CD4-positive, alpha-beta T cell treated with Interferon alpha-2 for 1 hour (primary cell): ENCODE data around the gene MAGI1.
"Not testable (repeated sequence)": the region's sequence is repeated elsewhere in the genome, so short reads cannot be mapped to it uniquely, and the experiment has no call there.

ENCODE experiments used
- DNase-seq, 2 donors: peaks; one replicate each; pipeline ENCODE4 v3.0.0-alpha.2; 2020 to 2022

MAGI1 gene

DNA sequence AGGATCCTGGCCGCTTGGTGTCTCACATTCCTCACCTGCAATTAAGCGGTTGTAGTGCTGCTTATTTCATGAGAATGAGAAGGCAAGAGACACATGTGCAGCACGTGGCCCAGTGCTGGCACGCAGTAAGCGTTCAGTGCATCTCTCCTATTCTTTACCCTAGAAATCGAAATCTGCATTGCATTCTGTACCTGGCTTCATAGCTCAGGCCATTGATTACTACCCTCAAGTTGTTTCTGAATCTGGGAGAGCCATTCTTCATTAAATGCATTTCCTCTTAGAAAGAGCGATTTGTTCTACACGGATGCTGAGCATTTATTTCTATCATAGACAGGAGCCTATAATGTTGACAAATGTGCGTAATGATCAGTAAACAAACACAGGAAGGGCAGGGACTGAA lies 168.9 kb downstream of the MAGI1 start:
- no peak for DNase-seq

DNA sequence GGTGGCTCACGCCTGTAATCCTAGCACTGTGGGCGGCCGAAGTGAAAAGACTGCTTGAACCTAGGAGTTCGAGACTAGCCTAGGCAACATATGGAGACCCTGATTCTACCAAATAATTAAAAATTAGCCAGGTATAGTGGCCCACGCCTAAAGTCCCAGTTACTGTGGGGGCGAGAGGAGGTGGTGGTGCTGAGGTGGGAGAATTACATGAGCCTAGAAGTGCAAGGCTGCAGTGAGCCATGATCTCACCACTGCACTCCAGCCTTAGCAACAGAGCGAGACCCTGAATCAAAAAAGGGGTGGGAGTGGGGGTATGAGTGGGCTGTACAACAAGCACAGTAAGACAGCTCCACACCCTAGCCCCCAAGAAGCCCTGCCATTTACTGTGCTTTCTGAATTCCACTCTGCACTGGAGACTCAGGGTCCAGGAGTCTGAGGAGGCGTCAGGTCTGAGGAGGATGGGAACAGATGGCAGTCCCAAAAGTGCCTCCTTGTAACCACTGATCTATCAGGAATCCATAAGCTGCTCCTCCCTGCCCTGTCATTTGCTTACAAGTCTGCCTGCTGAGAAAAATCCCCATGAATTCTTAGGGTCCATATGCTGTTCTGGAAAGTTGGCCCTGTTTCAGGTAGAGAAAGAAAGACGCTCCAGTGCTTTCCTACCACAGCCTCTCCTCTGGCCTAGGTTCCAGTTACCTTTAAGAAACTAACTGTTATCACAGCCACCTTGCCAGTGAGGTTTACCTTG lies 171.1 kb downstream of the MAGI1 start:
- no peak for DNase-seq

DNA sequence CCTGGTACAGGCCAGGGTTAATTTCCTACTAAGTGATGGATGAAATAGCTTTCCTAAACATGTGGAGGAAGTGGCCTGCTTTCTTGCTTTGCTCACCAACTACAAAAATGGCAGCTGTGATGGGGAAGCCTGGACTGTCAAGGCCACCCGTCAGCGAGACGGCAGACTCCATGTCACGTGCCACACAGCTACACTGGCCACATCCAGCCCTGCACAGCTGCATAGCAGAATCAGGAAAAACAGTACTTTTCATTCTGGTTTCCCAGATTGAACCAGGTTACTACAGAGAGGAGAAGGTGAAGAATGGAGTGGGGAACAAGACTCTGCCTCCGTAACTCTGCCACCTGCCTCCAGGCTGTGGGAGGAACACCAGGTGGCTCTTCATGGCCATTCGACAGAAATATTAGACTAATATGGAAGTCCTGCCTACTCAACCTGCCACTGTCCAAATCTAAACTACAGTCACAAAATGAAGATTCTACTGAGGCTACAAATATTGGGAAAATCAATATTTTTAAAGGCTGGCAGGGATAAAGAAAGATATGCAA lies 174.3 kb downstream of the MAGI1 start:
- no peak for DNase-seq

DNA sequence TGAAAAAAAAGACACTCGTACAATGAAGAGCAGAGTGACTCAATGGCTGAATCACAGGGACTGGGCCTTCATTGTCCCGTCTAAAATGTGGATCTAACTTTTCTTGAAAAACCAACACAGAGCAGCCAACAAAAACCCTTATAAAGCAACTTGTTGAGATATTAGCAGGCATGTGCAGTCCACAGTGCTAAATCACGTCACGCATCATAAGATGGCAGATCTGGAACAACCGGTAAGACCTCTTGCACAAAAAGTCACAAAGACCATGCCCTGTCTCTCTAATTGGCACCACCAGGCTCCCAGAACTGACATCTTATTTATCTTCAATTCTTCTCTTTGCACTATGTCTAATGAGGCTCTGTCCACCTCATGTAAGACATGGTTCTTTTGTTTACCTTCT lies 177.0 kb downstream of the MAGI1 start:
- no peak for DNase-seq

DNA sequence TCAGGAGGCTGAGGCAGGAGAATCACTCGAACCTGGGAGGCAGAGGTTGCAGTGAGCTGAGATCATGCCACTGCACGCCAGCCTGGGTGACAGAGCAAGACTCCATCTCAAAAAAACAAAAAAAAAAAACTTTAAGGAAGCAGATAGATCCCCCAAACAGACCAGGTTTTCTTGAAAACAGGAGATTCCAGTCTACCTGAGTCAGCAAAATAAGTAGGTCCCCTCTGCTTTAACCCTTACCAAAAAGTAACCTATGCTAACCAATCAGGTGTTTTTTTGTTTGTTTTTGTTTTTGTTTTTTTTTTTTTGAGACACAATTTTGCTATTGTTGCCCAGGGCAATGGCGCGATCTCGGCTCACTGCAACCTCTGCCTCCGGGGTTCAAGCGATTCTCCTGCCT lies 179.1 kb downstream of the MAGI1 start:
- DNase-seq, result not testable (repeated sequence)

DNA sequence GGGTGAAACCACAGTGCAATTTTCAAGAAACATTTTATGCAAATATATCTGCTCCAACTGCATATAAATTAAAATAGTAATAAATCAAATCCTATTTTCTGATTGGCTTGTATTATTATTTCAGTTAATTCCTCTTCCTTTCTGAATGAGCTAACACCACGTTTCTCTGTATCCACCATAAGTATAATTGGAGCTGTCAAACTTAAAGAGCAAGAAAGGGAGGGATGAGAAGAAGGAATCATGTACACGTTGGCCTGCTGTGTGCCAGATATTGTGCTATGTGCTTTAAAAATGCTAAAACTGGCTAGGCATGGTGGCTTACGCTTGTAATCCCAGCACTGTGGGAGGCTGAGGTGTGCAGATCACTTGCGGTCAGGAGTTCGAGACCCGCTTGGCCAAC lies 180.0 kb downstream of the MAGI1 start:
- DNase-seq, result no peak

DNA sequence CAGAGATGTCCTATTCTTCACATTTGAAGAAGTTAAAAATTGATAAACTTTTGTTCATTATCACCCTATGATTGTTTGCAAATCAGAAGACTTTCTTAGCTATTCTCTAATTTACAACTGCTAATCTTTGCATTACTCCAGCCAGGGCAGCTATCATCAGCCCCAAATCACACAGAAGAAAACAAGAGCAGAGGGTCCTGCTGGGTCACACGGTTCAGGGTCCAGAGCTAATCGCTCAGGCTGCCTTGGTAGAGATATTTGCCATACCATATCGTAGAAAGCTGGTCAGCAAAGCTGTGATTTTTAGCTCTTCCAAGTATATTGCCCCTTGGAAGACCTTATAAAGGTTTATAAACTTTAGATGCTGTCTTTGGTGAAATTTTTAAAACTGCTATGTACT lies 181.4 kb downstream of the MAGI1 start:
- DNase-seq, result no peak

DNA sequence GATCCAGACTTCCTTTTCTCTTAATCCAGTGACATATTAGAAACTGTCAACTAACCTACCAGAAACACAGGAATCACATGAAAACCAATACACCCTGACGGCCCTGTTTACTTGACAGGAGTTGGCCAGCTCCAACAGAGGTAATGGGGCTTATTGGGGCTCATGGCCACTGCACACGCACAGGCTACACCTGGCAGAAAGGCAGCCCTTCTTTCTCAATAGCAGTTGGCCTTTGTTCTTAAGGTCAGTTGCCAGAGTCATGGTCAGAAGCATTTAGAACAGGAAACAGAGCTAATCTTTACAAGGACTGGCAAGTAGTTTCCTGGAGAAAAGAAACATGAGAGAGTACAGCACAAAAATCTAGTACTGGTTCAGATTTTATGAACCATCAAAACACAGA lies 181.8 kb downstream of the MAGI1 start:
- no peak for DNase-seq

DNA sequence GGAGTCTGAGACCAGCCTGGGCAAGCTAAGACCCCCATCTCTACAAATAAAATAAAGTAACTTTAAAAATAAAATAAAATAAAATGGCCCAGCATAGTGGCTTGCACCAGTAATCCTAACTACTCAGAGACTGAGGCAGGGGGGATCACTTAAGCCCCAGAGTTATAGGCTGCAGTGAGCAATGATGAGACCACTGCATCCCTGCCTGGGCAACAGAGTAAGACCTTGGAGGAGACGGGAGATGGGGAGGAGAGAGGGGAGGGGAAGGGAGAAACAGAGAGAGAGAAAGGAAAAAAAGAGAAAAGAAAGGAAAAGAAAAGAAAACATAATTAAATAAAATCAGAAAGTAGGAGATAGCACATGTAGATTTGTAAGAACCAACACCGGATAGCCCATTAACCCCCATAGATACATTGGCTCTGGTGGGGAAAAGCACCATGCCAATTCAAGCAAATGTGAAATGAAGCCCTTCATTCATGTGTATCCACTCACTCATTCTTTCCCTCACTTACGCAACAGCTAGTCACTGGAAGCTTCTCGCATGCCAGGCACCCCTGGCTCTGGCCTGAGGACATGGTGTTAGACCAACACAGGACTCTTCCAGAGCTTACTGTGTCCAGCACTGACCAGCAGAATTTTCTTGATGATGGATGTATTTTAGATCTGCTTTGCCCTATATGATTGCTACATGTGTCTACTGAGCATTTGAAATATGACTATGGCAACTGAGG lies 183.2 kb downstream of the MAGI1 start:
- DNase-seq, result no peak

DNA sequence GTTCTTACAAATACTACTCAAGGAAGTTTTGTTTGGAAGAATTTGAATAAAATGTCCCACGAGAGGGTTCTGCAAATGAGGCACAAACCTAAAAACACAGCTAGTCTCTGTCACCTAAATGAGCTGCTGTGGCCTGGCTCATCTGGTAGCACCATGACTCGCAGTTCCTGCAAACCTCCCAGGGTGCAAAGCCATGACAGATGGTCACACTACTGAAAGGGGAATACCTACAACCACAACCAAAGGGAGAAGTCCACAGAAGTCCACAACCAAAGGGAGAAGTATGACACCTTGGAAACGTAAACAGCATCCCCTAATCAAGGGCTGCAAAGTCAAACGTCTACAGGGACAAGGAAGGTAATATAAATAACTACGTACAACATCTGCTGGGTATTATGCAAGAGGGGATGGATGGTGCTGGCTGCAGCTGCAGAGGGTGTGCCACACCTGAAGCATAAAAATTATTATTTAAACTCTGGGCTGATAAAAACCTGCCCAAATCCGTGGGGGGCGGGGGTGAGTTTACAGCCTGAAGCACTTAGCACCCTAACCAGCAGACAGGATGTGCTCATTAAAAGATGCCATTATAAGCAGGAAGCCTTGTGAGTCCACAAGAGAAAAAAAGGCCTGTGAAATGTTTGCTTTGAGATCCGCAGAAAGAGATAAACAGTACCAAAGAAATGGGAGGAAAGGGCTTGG lies 184.0 kb downstream of the MAGI1 start:
- DNase-seq, result no peak

DNA sequence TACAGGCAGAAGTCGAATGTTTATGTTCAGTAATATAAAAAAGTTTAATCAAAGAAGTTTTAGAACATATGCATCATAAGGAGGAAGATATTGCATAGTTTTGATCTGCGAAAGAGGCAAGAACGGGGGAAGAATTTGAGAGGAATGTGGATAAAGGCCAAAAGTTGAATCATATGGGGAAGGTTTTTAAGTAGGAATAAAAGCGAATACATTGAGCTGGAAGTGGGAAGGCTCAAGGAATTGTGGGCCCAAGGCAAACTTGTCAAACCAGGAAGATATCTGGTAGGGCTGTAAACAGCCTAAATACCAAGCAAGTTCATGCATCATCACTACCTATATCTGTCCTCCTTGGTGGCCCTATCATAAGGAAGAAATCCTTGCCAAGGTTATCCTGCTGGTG lies 186.9 kb downstream of the MAGI1 start:
- no peak for DNase-seq

DNA sequence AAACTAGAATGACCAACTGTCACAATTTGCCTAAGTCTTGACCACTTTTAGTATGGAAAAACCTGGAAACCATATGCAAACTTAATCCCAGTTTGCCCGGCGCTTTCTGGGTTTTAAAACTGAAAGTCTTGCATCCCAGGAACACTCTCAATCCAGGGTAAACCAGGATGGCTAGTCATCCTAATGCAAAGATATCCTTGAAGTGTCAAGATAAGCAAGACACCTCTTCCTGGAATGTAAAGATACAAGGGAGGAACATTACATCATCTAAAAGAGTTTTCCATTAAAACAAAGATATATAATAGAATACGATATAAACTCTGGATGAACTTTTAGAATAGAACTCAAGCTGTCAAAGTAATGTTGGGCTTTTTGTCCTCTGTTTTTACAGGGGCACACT lies 188.5 kb downstream of the MAGI1 start:
- DNase-seq, result no peak

DNA sequence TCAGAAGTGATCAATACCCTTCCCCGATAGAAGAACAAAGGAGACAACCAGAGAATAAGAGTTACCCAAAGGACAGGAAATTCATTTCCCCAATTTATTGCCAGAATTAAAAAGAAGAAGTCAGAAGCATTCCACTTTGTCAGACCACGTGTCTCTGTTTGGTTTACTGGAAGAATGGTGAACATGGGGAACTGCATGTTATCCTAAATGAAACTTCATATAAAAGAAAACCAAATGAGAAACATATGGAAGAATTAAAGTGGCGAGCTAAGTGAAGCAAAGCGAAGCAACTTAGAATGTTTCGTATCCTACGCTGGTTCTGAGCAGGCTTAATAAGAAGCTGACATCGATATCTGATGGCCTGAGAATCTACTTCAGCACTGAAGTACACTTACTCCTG lies 190.7 kb downstream of the MAGI1 start:
- DNase-seq, result no peak

DNA sequence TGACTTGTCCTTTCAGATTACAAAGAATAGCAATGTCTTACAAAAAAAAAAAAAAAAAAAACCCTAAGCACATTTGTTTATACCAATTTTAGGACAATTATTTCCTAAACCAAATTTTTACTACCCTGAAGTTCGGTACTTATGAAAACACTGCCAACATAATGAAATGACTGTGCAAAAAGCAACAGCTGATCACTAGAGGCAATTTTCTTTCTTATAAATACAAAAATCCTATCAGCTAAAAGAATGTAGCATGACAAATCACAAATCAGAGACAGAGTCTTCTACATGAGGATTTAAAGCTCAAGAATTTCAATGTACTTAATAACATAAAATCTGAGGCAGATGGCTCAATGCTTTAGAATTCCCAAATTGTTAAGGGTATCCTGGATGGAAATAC lies 191.8 kb downstream of the MAGI1 start:
- DNase-seq, result no peak

DNA sequence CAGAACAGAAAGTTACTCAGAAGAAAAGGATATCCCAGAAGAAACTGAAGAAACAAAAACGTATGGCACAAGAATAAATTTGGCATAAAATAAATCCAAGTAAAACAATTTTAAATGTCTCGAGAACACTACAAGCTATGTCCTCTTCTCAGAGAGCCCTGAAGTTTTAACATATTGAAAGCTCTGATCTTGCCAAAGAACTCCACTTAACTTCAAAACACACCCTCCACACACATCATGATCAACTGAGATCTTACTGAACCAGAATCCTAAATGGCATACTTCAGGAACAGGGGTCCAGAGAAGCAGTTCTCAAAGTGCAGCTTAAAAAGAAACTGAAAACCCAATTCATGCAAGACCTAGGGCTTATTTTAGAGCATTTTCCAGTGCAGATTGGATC lies 194.3 kb downstream of the MAGI1 start:
- DNase-seq, result no peak

DNA sequence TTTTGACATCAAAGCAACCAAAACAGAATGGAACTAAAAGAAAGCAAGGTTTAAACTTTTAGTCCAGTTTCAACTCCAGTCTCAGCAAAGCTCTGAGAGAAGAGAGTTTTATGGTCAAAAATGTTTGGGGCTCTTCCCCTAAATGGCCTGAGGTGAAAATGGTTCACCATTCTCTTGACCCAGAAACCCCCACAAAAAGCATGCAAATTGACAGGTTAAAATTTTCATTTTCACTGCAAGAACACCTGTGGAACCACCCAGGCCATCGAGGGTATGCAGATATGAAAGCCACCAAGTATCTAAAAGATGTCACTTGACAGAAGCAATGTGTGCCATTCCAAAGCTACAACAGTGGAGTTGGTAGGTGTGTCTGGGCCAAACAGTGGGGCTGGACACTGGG lies 195.0 kb downstream of the MAGI1 start:
- no peak for DNase-seq

DNA sequence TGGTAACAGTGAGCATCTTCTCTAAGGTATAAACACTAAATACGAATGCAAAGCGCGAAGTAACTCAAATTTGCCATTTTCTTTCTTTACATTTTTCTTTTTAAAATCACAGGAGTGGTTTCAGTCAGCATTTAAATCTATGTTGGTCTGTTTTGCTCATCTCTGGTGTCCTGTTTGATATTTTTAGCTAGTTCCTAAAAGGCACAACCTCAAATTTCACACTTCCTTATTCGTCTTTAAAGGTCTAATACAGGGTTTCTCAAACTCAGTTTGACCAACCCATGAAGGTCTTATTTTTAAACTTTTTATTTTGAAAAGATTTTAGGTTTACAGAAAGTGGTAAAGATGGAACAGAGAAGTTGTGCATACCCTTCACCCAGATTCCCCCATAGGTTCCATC lies 201.1 kb downstream of the MAGI1 start:
- DNase-seq, result no peak

DNA sequence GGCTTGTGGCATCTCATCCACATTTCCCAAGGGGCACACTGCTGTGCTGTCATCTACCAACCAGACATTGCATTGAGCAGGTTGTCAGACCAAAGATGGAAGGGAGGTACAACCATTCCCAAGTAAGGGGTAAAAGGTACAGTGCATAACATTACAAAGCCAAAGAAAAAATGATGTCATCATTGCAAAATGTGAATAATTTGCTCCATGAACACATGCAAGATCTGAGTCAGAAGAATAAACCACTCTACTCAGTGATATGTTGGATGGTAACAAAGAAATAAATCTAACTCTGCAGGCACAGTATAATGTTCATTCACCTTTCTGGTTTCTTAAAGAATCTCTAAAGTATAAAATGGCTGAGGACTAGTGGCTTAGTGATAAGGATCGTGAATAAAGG lies 202.7 kb downstream of the MAGI1 start:
- no peak for DNase-seq

DNA sequence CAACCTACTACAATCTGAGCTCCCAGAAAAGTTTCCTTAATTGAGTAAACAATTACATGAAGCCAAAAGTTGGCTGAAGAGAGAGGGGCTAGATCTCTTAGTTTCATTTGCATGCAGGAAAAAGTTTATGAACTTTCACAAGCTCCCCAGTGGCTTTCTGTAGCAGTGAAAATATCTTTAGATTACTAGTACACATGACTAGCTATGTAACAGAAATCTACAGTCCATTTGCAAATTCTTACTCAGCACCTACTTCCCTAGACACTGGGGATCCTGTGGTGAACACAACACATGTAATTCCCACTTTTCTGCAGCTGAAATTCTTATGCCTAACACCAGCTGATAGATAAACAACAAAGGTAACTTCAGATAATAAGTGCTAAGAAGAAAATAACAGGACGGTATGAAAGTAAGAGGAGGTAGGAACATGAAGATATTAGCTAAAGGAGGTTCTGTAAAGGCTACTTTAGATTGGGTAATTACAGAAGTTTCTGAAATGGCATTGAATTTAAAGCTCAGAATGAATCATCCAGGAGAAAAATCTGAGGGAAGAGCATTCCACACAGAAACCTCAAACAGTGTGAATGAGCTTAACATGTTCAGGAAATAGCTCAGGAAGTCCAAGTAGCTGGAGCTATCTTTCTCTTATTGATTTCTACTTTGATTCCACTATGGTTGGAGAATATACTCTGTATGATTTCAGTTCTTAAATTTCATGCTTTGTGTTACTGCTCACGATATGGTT lies 204.8 kb downstream of the MAGI1 start:
- no peak for DNase-seq

DNA sequence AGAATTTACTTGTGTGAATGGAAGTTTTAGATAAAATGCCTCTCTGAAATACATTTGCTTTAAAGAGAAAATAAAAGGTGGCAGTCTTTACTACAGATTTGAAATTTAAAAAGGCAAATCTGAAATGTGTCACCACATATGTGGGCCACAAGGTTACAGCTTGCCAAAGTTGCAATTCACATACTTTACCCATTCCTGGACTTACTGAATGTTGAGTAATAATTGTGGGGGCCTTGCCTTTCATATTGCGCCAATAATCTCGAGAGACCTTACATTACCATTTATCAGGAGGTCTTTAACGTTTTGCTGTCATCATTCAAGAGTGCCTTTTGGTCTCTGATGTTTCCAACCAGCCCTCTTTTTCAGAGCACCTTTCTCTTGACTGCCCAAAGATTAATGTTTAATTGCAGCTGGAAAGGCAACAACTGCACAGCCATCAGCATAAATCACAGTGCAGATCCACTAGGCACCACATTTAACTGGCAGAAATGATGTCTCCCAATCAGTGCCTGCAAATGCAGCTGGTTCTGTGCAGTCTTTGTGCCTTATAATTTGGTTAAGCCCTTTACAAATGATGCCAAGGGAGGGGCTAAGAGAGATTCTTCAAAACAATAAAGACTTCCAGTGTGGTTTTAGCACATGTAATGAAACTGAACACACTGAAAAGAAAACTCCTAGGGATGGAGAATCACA lies 206.8 kb downstream of the MAGI1 start:
- DNase-seq, result no peak

DNA sequence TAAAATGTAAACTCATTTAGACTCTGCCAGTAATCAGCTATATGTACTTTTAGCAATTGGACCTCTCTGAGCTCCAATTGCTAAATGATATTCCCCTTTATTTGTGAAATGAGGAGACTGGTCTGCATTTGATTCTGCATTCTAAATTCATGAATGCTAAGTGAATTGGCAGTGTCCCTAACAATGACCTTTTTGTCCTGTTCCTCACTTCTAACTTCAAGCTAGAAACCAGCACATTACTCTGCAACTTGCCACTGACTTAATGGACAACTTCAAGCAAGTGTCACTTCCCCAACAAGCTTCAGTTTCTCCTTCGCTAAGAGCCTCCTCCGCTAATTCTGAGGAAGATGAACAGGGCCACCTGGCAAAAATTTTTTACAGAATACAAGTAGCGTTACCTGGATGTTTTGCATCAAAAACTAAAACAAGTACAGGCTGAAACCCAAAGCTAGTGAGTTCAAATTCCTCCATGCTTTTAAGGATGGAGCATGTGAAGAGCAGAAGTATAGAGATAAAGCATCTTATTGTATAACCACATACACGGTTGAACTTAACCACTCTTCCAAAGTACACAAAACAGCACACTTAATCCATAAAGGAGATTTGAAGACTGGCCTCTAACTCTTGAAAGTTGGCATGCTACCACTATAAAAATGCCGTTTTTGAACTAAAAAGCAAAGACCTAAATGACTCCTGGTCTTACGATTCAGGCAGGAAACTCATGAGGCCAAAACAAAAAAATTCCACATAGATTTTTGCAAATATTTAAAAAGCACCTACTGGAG lies 207.6 kb downstream of the MAGI1 start:
- DNase-seq, result no peak

DNA sequence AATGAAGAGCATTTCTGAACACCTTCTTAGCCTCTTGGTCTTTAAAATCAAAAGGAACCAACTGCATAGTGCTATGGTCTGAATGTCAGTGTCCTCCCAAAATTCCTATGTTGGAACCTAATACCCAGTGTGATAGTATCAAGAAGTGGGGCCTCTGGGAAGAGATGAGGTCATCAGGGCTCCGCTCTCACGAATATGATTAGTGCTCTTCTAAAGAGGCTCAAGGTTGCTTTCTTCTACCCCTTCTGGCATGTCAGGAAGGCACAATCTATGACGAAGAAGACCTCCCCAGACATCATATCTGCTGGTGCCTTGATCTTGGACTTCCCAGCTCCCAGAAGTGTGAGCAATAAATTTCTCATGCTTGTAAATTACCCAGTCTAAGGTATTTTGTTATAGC lies 209.5 kb downstream of the MAGI1 start:
- no peak for DNase-seq
